Gastrocnemius medialis (tissue), 4 donors: ENCODE data around the gene STKLD1.

ENCODE experiments used
- POLR2A ChIP-seq, 2 donors: fragments of 450-650 bp; IDR thresholded peaks; one replicate each; pipeline ENCODE4 v1.6.1; 2017; ENCODE audit warnings: antibody characterized with exemption in 2 of 2, mild to moderate bottlenecking in 2 of 2, moderate library complexity in 2 of 2
- TF ChIP-seq, protein P1 (sequence below), 5 experiments: fragments of 450-650 bp in 3 of 5; fragments of 200-600 bp in 2 of 5; sonication (generic) in 2 of 5; IDR thresholded peaks in 4 of 5; conservative IDR thresholded peaks in 1 of 5; 1 replicate in 4 of 5; 2 replicates in 1 of 5; pipeline ENCODE4 v1.5.1; 2016 to 2019; ENCODE audit warnings: antibody characterized with exemption in 5 of 5, mild to moderate bottlenecking in 3 of 5, moderate library complexity in 3 of 5

DNA sequence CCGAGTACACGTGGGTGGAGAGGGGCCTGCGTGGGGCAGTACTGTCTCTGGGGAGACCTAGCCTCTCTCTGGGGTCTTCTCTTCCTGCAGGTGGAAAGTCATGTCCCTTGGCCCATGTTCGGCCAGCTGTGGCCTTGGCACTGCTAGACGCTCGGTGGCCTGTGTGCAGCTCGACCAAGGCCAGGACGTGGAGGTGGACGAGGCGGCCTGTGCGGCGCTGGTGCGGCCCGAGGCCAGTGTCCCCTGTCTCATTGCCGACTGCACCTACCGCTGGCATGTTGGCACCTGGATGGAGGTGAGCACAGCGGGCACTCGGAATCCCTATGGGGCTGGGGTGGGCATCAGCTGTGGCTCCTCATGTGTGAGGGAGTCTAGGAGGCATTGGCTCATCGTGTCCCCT, 78.2 kb downstream of the STKLD1 start:
- TF ChIP-seq, protein P1, sequence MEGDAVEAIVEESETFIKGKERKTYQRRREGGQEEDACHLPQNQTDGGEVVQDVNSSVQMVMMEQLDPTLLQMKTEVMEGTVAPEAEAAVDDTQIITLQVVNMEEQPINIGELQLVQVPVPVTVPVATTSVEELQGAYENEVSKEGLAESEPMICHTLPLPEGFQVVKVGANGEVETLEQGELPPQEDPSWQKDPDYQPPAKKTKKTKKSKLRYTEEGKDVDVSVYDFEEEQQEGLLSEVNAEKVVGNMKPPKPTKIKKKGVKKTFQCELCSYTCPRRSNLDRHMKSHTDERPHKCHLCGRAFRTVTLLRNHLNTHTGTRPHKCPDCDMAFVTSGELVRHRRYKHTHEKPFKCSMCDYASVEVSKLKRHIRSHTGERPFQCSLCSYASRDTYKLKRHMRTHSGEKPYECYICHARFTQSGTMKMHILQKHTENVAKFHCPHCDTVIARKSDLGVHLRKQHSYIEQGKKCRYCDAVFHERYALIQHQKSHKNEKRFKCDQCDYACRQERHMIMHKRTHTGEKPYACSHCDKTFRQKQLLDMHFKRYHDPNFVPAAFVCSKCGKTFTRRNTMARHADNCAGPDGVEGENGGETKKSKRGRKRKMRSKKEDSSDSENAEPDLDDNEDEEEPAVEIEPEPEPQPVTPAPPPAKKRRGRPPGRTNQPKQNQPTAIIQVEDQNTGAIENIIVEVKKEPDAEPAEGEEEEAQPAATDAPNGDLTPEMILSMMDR (IDR thresholded peaks at IDR 0.05 in 4 of 5, conservative IDR thresholded peaks at IDR 0.05 in 1 of 5) = no peak
- TF ChIP-seq POLR2A (IDR thresholded peaks at IDR 0.05) = no peak
